Measurements from ENCODE around the gene CTDP1. TPM values are rescaled to one million over a fixed set of nuclear protein-coding genes. Genes with fewer than 3 reads are reported as not detected.
A peak's percentile ranks its signal among the peaks of the same experiment; 100 is the strongest.

CTDP1 gene, protein sequence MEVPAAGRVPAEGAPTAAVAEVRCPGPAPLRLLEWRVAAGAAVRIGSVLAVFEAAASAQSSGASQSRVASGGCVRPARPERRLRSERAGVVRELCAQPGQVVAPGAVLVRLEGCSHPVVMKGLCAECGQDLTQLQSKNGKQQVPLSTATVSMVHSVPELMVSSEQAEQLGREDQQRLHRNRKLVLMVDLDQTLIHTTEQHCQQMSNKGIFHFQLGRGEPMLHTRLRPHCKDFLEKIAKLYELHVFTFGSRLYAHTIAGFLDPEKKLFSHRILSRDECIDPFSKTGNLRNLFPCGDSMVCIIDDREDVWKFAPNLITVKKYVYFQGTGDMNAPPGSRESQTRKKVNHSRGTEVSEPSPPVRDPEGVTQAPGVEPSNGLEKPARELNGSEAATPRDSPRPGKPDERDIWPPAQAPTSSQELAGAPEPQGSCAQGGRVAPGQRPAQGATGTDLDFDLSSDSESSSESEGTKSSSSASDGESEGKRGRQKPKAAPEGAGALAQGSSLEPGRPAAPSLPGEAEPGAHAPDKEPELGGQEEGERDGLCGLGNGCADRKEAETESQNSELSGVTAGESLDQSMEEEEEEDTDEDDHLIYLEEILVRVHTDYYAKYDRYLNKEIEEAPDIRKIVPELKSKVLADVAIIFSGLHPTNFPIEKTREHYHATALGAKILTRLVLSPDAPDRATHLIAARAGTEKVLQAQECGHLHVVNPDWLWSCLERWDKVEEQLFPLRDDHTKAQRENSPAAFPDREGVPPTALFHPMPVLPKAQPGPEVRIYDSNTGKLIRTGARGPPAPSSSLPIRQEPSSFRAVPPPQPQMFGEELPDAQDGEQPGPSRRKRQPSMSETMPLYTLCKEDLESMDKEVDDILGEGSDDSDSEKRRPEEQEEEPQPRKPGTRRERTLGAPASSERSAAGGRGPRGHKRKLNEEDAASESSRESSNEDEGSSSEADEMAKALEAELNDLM
- total RNA-seq: 10 to 100 TPM; 41.6 to 42.5 TPM

DNA sequence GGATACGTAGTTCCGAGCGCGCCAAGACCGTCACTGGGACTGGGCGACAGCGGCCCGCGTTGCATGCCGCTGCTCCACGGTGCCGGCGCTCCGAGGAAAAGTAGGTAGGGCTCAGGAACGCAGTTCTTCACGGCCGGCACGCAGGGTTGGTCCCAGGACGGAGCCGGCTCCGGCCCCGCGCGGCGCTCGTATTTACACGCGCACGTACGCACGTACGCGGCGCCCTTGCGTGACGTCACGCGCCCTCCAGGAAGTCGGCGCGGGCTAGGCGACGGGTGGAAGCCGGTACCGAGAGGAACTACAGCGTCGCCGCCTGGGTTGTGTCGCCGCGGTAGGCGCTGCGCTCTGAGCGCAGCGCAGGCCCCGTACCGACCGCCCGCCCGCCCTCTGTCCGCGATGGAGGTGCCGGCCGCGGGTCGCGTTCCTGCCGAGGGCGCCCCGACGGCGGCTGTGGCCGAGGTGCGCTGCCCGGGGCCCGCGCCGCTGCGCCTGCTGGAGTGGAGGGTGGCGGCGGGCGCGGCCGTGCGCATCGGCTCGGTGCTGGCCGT is at the start of gene CTDP1:
Gene CTDP1 (plus strand): TSS at position 252 of the 548 bp plus-strand sequence. CDS start 145 bp downstream, at position 397.
- H3K4me1 Mint-ChIP-seq: peaks cover 42% of the 10 kb centered on the region
- H3K4me3 Mint-ChIP-seq: peak within 1 kb of the TSS; percentile 95
- DNase-seq (peak; percentile 92), ATAC-seq (ENCODE audit: low read depth) (peak; percentile 59)
- H3K27me3 Mint-ChIP-seq: no peaks in the 10 kb centered on the region
- H3K9me3 Mint-ChIP-seq: peaks cover 9% of the 10 kb centered on the region
- peak within 1 kb of the TSS; percentile 99 for H3K27ac Mint-ChIP-seq
- POLR2A ChIA-PET: interaction anchor here (1.0 to 1.3 kb wide), 3 partner anchors 272 to 355 kb away, joined by 3 to 5 read pairs (median 5); partner anchors contain the start of genes RBFA and SLC66A2
- H3K36me3 Mint-ChIP-seq: peaks cover 30% of the 10 kb centered on the region

DNA sequence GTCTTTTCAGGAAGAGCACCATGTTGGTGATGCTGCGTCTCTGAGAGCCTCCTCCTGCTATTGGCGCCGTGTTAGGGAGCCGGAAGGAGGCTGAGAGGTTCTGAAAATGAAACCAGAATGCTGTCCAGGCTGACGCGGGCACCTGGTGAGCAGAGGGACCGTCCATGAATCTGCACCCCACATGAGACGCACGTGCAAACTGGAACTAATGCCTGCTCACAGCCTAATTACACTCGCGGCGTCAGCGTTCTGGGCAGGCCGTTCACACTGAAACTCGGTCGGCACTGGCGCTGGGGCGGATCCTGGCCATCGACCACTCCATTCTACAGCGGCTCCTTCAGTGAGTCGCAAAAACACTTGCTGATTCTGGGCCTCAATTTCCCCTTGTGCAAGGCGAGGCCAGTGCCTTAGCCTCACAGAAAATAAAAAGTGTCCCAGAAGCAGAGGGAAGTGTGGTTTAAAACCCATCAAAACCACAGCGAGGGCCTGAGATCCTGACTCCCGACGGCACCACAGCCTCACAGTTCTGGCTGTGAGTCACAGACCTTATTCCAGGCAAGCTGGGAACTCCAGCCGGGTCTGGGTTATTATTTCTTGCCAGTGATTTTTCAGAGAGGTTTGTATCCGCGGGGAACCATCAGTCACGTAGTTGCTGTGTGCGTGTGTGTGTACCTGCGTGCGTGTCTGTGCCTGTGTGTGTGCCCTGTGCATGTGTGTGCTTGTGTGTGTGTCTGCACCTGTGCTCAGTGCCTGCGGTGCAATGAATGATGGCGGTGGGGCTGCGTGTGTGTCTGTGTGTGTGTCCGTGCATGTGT is 49.1 kb upstream of the CTDP1 start:
- no peaks in the 10 kb centered on the region for H3K36me3 Mint-ChIP-seq
- H3K4me3 Mint-ChIP-seq: no peak overlapping the region
- DNase-seq: no peak
- peaks cover 8% of the 10 kb centered on the region for H3K4me1 Mint-ChIP-seq
- H3K27me3 Mint-ChIP-seq: peaks cover 5% of the 10 kb centered on the region
- H3K9me3 Mint-ChIP-seq: peaks cover 9% of the 10 kb centered on the region
- H3K27ac Mint-ChIP-seq: no peak overlapping the region
- POLR2A ChIA-PET: no interaction called here
- ATAC-seq (ENCODE audit: low read depth): peak; percentile 36

- H3K9me3 Mint-ChIP-seq: peaks cover 11% of the 10 kb centered on the region
- no peaks in the 10 kb centered on the region for H3K36me3 Mint-ChIP-seq
- DNase-seq (no peak), ATAC-seq (ENCODE audit: low read depth) (no peak)
- peaks cover 8% of the 10 kb centered on the region for H3K4me1 Mint-ChIP-seq
- H3K4me3 Mint-ChIP-seq: no peak overlapping the region
- peaks cover 4% of the 10 kb centered on the region for H3K27me3 Mint-ChIP-seq
- no peak overlapping the region for H3K27ac Mint-ChIP-seq
- POLR2A ChIA-PET: no interaction called here
These were observed 48.5 kb upstream of the CTDP1 start for GRCh38 chr18:79631096-79631507.

- H3K4me3 Mint-ChIP-seq: no peak overlapping the region
- no peak for DNase-seq
- ATAC-seq (ENCODE audit: low read depth): peak; percentile 16
- peaks cover 11% of the 10 kb centered on the region for H3K9me3 Mint-ChIP-seq
- H3K4me1 Mint-ChIP-seq: peaks cover 8% of the 10 kb centered on the region
- H3K27ac Mint-ChIP-seq: peak overlapping the region; percentile 2
- H3K27me3 Mint-ChIP-seq: peaks cover under 1% of the 10 kb centered on the region
- no peaks in the 10 kb centered on the region for H3K36me3 Mint-ChIP-seq
- POLR2A ChIA-PET: no interaction called here
These were observed 47.7 kb upstream of the CTDP1 start for GRCh38 chr18:79631761-79632446.

DNA sequence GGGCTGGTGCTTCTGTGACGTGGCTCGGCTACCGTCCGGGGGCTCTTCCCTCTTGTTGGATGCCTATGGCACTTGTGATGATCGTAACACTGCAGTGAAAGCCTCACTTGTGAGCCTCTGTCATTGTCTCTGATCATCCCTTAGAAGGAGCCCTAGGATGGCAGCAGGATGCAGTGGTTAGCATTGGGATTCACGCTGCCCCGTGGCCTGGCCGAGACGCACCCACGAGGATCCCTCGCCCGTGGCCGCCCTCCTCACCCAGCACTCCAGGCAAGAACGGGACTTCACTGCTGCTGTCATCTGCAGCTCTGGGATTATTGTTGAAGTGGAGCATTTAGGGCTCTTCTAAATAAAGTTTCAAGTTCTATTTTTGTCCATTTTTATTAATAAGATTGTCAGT is 46.8 kb upstream of the CTDP1 start:
- Mint-ChIP-seq H3K27ac (no peak overlapping the region), H3K27me3 (peaks cover 4% of the 10 kb centered on the region), H3K4me3 (no peak overlapping the region), H3K9me3 (peaks cover 11% of the 10 kb centered on the region), H3K4me1 (peaks cover 8% of the 10 kb centered on the region), H3K36me3 (no peaks in the 10 kb centered on the region)
- POLR2A ChIA-PET: no interaction called here
- DNase-seq (no peak), ATAC-seq (ENCODE audit: low read depth) (no peak)

DNA sequence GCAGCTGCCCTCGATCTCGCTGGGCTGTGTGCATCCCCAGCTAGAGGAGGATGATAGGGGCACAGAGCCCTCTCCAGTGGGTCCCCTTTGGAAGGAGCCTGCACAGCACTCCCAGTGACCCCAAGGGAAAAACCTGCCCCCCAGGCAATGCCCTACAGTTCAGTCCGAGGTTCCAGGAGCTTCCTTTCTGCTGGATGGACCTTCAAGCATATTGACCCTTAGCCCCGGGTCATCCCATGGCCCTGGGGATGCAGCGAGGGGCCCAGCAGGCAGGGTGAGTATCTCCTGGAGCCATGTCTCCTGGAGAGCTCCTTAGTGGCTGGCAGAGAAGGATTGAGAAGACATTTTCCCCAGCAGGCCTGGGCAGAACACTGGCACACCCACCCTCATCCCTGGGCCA is 45.4 kb upstream of the CTDP1 start:
- DNase-seq (no peak), ATAC-seq (ENCODE audit: low read depth) (no peak)
- POLR2A ChIA-PET: no interaction called here
- peaks cover 11% of the 10 kb centered on the region for H3K9me3 Mint-ChIP-seq
- no peak overlapping the region for H3K4me3 Mint-ChIP-seq
- peaks cover 4% of the 10 kb centered on the region for H3K27me3 Mint-ChIP-seq
- H3K4me1 Mint-ChIP-seq: peaks cover 8% of the 10 kb centered on the region
- H3K36me3 Mint-ChIP-seq: no peaks in the 10 kb centered on the region
- H3K27ac Mint-ChIP-seq: no peak overlapping the region

DNA sequence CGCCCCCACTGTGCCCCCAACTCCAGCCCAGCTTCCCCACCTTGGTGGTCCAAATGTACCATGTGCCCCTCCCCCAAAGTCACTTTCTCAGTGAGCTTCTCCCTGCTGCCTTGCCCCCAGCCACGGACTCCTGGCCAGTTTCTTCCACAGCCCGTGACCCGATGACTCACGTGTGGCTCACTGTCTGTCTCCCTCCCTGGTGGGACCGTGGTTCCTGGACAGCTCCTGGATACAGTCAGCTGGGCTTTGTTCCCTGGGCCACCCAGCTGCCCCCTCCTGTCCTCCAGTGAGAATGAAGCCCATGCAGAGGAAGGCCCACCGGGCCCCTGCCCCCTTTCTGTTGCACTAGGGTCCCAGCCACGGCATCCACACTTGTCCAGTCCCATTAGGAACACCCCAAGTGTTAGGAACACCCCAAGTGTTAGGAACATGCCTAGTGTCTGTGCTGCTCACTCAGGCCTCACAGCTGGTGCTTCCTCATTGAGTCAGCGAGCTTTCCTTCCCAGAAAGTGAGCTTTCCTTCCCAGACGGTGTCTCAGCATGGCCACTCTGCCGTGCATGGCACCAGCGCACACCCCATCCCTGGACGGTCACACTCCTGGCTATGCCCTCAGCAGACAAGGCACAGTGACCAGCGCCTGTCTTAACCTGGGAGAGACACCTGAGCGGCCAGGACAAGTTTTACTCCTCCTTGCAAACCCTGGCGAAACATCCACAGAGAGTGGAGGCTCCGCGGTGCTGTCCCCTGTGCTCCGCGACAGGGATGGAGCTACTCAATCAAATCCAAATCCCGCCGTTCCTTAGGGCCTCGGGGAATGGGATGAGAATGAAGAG is 44.8 kb upstream of the CTDP1 start:
- no peak for ATAC-seq (ENCODE audit: low read depth)
- Mint-ChIP-seq H3K9me3 (peaks cover 11% of the 10 kb centered on the region), H3K36me3 (no peaks in the 10 kb centered on the region), H3K4me3 (no peak overlapping the region), H3K27ac (no peak overlapping the region), H3K4me1 (peaks cover 8% of the 10 kb centered on the region), H3K27me3 (peaks cover 4% of the 10 kb centered on the region)
- no peak for DNase-seq
- POLR2A ChIA-PET: no interaction called here

- DNase-seq: no peak
- ATAC-seq (ENCODE audit: low read depth): no peak
- H3K27ac Mint-ChIP-seq: no peak overlapping the region
- H3K27me3 Mint-ChIP-seq: peaks cover 4% of the 10 kb centered on the region
- no peaks in the 10 kb centered on the region for H3K36me3 Mint-ChIP-seq
- POLR2A ChIA-PET: no interaction called here
- H3K9me3 Mint-ChIP-seq: peaks cover 11% of the 10 kb centered on the region
- H3K4me3 Mint-ChIP-seq: no peak overlapping the region
- H3K4me1 Mint-ChIP-seq: peaks cover 8% of the 10 kb centered on the region
These were observed 44.2 kb upstream of the CTDP1 start for GRCh38 chr18:79635427-79635726.

- DNase-seq (no peak), ATAC-seq (ENCODE audit: low read depth) (no peak)
- H3K4me1 Mint-ChIP-seq: no peaks in the 10 kb centered on the region
- peaks cover 9% of the 10 kb centered on the region for H3K9me3 Mint-ChIP-seq
- no peak overlapping the region for H3K4me3 Mint-ChIP-seq
- POLR2A ChIA-PET: no interaction called here
- no peak overlapping the region for H3K27ac Mint-ChIP-seq
- no peaks in the 10 kb centered on the region for H3K36me3 Mint-ChIP-seq
- peaks cover 4% of the 10 kb centered on the region for H3K27me3 Mint-ChIP-seq
These were observed 42.3 kb upstream of the CTDP1 start for GRCh38 chr18:79637181-79637920.

- Mint-ChIP-seq H3K9me3 (peaks cover 9% of the 10 kb centered on the region), H3K4me3 (no peak overlapping the region), H3K36me3 (no peaks in the 10 kb centered on the region), H3K27ac (no peak overlapping the region), H3K27me3 (peaks cover 4% of the 10 kb centered on the region), H3K4me1 (peaks cover 3% of the 10 kb centered on the region)
- DNase-seq (no peak), ATAC-seq (ENCODE audit: low read depth) (no peak)
- POLR2A ChIA-PET: no interaction called here
These were observed 41.4 kb upstream of the CTDP1 start for GRCh38 chr18:79637921-79638909.
